Right forelimb (tissue), 1 donor: ENCODE results near the gene FAM98B.

Source experiments
- DNase-seq: peaks from one replicate; pipeline ENCODE4 v3.0.0-alpha.2; 2018

The FAM98B gene

DNA sequence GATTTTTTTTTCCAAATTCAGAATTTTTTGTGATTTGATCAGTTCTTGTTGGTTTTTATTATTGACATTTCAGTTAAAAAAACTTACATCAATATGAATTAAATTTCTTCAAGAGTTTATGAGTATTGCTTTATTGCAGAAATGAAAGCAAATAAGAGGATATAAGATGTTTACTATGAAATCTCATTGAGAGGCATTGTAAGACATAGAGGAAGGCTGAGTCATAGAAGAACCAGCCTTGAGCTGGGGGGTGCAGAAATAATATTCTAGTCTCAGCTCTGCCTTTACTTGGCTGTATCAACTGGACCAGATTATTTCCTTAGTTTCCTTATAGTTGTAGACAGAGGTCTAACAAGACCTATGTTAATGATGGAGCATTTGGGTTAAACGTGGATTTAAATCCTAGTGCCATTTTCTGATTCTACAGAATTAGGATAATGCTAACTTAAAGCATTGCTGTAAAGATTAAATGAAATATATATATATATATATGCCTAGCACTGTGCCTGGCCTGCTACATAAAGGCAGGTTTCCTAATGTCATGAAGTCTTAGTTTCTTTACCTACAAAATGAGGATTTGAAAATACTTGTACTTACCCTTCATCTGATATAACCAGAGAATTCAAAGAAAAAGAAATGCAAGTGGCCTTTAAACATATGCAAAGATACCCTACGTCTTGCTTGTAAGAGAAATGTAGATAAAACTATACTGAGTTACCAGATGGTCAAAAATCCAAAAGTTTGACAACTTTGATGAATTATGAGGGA lies 7.3 kb downstream of the FAM98B start:
- no peak for DNase-seq

GRCh38 chr15:38463893-38464292 lies 10.0 kb downstream of the FAM98B start:
- no peak for DNase-seq

GRCh38 chr15:38464675-38465074 lies 10.7 kb downstream of the FAM98B start:
- no peak for DNase-seq

DNA sequence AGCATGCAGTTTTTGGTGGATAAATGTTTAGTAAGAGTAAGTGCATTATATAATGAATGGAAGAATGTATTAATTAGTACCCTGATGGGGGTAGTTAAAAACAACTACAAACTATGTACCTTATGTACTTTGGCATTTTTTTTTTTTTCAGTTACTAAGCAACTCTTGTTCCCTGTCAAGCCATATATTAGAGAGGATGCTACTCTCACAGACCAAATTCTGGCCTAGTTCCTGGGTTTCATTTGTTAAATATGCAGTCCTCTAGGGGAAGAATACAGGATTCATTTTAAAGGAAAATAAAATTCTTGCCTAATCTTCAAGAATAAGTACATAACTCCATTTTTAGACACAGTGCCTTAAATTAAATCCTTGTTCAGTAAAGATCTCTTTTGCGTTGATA lies 16.9 kb downstream of the FAM98B start:
- no peak for DNase-seq

DNA sequence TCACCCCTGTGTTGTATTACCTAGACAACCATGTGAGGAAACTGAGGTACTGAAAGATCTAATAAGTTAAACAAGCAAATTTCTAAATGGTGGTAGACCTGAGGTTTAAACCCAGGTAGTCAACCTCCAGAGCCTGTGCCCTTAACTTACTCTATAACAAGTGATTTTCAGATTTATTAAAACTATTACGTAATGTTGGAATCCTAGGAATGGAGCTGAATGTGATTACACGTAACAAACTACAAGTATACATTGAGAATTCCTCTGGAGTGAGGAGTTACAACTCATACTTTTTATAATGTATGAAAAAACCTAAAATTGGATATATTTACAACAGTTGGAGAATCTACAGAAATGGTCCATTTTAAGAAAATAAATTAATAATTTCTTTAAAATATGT lies 18.0 kb downstream of the FAM98B start:
- DNase-seq: no peak

DNA sequence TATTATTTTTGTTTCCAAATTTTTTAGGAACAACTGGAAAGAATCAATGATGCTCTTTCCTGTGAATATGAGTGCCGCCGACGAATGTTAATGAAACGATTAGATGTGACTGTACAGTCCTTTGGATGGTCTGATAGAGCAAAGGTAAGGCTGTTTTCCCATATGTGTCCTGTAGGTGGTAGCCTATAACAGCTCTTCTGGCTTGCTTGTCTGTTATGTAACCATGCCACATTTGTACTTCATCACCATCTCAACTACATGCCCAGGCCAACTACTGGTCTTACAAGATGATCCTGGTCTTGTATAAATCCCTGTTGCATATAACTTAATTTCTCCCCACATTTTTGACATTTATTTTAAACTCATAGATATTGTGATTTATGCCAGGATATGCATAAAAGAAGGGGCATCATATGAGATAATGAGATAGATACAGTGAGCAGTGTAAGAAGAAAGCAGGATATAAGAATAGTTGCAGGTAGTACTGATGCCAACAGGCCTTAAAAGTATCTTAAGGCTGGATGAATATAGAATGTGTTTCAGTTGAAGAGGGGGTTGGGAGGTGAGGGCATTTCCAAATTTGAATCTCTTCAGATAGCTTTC lies 20.3 kb downstream of the FAM98B start:
- DNase-seq: no peak

DNA sequence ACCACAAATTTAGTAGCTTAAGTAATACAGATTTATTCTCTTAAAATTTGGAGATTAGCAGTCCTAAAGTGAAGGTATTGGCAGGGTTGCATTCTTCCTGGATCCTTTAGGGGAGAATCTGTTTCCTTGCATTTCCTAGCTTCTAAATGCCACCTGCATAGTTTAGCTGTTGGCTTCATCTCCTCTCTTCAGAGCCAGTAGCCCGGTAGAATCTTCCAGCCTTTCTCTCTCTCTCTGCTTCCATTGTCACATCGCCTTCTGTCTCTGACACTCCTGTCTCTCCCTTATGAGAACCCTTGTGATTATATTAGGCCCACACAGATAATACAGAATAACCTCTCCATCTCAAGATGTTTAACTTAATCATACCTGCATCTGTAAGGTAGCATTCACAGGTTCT lies 21.4 kb downstream of the FAM98B start:
- DNase-seq: no peak

DNA sequence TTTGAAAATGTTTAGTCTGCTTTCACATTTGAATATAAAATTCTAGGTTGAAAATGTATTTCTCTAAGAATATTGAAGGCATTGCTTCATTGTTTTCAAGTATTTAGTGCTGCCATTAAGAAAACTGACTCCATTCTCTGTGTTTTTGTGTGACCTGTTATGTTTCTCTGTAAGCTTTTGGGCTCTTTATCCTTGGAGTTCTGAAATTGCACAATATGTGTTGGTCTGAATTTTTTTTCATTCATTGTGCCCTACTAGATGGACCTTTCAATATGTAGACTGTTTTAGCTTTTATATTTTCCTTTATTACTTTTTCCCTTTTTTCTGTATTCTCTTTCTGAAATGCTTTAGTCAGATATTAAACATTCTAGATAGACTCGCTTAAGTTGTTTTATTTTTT lies 22.2 kb downstream of the FAM98B start:
- no peak for DNase-seq

- no peak for DNase-seq
Observed at GRCh38 chr15:38477637-38478036, 23.7 kb downstream of the FAM98B start.

- no peak for DNase-seq
Observed at GRCh38 chr15:38479266-38479665, 25.3 kb downstream of the FAM98B start.

DNA sequence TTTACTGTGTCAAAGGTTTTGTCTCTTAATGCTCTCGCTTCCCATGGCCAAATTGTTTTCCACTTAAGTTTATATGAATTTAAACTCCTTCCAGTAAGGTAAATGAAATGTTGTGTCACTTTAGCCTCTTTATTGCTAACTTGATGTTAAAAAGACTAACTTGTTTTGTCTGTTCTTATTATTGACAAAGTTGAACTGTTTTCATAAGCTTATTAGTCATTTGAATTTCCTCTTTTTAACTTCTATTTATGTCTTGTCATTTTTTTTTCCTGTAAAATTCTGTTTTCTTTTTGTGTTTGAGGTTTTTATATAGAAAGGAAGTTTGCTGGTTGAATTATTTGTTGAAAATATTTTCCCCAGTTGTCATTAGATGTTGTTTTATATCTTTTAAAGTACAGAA lies 25.8 kb downstream of the FAM98B start:
- DNase-seq: no peak

GRCh38 chr15:38481113-38481512 lies 27.2 kb downstream of the FAM98B start:
- no peak for DNase-seq

DNA sequence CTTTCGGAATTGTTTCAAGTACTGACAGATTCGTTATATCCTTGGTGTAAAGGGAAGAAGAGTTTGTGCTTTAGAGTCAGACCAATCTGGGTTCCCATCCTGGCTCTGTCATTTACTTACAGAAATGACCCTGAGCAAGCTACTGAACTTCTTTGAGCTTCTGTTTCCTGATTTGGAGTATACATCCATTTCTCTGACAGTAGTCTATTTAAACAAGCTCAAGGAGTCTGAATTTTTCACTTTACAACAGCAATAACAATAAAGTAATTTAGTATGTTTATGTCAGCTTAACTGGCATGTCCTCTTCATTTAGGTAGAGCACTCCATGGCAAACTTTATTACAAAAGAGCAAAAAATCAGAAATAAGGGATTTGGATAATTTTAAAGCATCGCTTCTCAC lies 27.8 kb downstream of the FAM98B start:
- DNase-seq: no peak

GRCh38 chr15:38482572-38482971 lies 28.6 kb downstream of the FAM98B start:
- no peak for DNase-seq

- DNase-seq: no peak
Observed at GRCh38 chr15:38486936-38487335, 33.0 kb downstream of the FAM98B start.

DNA sequence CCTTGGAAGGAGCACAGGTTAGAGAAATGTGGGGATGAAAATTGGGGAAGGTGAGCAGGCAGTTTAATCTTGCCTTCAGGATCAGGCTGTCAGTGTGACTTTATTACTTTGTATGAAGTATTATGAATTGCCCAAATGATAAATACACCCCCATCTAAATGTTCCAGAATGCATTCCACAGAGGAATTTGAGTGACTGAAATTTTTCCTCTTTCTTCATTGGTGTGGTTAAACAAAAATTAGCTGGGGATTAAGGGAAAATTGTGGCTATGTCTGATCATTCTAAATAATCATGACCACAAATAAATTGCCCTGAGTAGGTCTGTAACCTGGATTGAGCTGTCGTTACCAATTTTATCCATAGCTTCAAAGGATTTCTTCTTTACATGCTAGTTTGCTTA lies 33.5 kb downstream of the FAM98B start:
- no peak for DNase-seq

GRCh38 chr15:38490242-38490922 lies 36.5 kb downstream of the FAM98B start:
- no peak for DNase-seq

DNA sequence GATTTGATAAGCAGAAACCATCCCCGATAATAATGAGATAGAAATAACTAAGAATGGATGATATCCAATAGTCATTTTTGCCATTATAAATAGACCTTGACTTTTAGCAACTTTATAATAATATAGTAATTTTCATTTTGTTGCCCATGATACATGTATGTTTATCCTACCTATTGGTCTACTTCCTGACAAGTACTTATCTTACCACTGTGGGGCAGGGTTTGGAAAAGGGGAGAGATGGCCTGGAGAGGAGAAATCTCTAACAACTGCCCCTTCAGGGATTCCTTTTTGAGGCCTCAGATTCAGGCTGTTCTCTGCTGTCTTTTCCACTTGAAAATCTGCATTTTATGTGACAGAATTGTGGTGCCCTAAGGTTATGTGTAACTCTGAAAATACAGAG lies 42.2 kb downstream of the FAM98B start:
- DNase-seq: no peak

- no peak for DNase-seq
Observed at GRCh38 chr15:38499651-38500050, 45.7 kb downstream of the FAM98B start.

- DNase-seq: no peak
Observed at GRCh38 chr15:38503496-38503895, 49.6 kb downstream of the FAM98B start.

GRCh38 chr15:38504680-38505467 lies 50.9 kb downstream of the FAM98B start:
- DNase-seq: no peak

DNA sequence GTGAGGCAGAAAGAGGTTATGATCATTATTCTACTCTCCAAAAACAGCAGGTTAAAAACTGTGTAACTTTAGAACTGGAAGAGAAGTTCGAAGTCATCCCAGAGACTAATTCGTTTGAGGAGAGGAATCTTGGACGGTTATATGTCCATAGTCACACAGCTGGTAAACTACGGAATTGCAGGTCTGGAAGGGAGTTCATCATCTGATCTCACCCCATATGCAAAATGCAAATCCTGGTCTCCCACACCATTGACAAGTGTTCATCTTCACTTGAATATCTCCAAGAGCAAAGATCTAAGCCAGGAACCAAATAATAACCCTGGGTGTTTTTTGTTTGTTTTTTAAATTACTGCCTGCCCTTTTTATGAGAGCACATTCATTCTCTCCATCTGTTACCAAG lies 53.1 kb downstream of the FAM98B start:
- DNase-seq: no peak

- DNase-seq: no peak
Observed at GRCh38 chr15:38507570-38507969, 53.6 kb downstream of the FAM98B start.
